ENCODE data around the gene SH2D6.
A peak's percentile ranks its signal among the peaks of the same experiment; 100 is the strongest.
"Not testable (repeated sequence)": the region's sequence is repeated elsewhere in the genome, so short reads cannot be mapped to it uniquely, and the experiment has no call there.

SH2D6 gene

DNA sequence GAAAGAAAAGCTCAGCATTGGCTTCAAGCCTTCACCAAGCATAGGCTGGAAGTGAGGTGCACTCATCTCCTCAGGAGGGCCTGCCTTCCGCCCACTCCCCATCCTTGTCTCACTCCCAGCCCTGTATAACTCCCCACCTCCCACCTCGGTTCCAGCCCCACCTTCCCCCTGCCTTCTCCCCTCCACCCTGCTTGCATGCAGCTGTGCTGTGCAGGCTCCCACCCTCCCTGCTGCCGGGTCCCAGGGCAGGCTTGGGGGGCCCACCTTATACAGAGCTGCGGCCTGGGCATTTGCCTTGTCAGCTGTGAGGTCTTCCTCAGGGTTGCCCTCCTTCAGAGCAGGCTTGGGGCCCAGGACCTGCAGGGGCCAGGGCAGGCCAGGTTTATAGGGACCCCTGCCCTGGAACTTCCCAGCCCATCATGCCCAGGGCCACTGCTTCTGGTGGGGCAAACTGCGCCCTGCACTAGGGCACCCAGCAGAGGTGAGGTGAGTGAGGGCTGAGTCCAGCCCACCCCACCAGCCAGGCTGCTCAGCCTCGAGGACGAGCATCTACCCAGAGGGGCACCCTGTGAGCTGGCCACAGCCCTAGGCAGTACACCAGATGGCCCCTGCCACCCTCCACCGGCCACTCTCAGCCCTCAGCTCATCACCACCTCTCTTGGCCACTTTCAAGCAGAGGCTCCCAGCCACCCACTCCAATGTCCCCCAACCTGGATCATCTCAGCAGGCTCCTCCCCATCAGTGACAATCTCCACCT is 19.9 kb upstream of the SH2D6 start:
- DNase-seq (ENCODE audit: low read depth): no peak

DNA sequence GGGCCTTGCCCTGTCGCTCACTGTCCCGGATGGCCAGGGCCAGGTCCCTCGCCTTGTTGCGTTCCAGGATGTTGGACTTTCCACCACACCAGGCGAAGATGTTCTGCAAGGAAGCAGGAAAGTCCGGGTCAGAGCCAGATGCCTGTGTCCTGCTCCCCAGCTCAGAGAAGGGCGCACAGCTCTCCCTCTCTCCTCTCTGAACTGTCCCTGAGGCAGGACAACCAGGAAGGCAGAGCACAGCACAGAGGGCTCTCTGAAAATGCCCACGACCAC is 19.4 kb upstream of the SH2D6 start:
- DNase-seq (ENCODE audit: low read depth): no peak

DNA sequence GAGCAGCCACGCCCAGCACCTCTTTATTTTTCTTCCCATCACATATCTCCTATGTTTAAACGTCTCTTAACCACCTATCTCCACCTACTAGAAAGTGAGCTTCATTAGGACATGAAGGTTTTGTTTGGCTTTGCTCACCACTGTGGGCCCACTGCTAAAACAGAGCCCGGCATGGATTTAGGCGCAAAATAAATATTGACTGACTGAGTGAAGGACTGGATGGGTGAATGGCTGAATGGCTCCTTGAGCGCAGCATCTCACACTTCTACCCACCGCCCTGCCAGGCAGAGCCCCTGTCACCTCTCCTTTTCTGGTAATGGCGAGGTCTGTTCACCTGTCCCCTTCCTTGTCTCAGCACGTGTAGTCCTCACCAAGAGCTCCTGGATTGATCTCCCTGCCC is 18.5 kb upstream of the SH2D6 start:
- no peak for DNase-seq (ENCODE audit: low read depth)

- DNase-seq (ENCODE audit: low read depth): no peak
These were observed 17.7 kb upstream of the SH2D6 start for GRCh38 chr2:85400541-85401463.

DNA sequence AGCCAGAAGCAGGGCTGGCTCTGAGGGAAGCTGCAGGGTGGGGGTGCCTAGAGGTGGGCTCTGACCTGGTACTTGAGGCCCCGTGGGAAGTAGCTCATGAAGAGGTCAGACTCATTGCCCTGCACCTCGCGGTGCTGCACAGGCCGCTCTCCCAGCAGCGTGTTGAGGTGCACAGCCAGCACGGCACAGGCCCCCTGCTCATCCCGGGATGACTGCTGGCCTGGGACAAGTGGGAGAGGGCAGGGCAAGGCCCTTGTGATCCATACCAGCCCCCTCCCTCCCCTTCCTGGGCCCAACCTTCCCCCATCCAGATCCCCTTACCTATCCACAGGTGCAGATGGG is 17.1 kb upstream of the SH2D6 start:
- no peak for DNase-seq (ENCODE audit: low read depth)

- DNase-seq (ENCODE audit: low read depth): no peak
These were observed 16.7 kb upstream of the SH2D6 start for GRCh38 chr2:85401844-85402243.

DNA sequence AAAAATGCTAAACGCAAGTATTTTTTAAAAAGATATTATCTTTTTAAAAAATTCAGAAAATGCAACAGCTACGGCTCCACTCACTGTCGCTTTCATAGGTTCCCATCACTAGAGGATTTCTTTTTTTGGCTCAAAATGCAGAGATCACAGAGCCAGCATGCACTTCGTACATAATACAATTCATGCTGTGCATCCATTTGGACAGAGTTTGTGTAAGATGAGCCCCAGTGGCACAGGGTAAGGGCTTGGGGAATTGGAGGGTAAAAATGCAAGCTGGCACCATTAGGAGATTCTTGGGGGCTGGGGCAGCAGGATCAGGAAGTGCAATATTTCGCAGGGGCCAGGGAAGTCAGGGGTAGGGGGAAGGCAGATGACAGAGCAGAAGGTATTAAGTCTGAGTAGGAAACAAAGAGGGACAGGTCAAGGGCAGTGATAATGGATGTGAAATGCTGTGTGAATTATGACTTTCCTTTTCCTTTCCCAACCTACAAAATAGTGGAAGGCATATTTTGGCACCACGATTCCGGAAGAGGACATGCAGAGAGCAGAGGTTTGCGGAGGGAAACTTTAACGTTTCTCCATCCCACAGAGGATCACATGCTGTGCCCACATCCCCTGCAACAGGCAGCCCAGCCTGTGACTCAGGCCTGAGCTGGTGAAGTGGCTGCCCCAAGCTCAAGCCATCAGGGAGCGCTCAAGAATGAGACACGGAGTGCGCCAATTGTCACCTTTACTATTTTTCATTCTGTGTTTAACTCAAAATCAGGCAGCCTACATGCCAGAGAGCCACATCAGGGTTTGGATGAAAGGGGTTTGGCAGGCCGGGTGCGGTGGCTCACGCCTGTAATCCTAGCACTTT is 13.1 kb upstream of the SH2D6 start:
- peak; percentile 25 for DNase-seq (ENCODE audit: low read depth)

- DNase-seq (ENCODE audit: low read depth): no peak
These were observed 8.5 kb upstream of the SH2D6 start, which contains the start of gene CAPG for GRCh38 chr2:85409845-85410583. Gene CAPG (minus strand): TSS chr2:85410366. CDS start chr2:85402145, 8,221 bp downstream.

GRCh38 chr2:85410584-85411404 is 7.7 kb upstream of the SH2D6 start:
- DNase-seq (ENCODE audit: low read depth): no peak

DNA sequence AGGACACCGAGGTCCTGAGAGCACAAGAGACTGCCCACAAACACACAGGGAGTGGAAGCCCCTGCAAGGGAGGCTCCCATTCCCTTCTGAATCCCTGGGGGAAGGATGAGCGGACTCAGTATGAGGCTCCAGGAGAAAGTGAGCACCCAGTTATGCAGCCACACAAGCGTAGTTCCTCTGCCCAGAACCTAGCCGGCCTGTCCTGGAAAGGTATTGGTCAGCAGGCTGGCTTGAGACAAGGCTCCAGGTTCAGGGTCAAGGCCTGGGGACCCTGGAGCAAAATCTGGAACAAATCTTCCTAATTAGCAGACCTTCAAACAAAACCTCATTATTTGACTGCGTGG is 7.1 kb upstream of the SH2D6 start:
- no peak for DNase-seq (ENCODE audit: low read depth)

- DNase-seq (ENCODE audit: low read depth): peak; percentile 30
These were observed 4.7 kb upstream of the SH2D6 start for GRCh38 chr2:85413592-85414420.

- not testable (repeated sequence) for DNase-seq (ENCODE audit: low read depth)
These were observed 4.1 kb upstream of the SH2D6 start for GRCh38 chr2:85414421-85414759.

DNA sequence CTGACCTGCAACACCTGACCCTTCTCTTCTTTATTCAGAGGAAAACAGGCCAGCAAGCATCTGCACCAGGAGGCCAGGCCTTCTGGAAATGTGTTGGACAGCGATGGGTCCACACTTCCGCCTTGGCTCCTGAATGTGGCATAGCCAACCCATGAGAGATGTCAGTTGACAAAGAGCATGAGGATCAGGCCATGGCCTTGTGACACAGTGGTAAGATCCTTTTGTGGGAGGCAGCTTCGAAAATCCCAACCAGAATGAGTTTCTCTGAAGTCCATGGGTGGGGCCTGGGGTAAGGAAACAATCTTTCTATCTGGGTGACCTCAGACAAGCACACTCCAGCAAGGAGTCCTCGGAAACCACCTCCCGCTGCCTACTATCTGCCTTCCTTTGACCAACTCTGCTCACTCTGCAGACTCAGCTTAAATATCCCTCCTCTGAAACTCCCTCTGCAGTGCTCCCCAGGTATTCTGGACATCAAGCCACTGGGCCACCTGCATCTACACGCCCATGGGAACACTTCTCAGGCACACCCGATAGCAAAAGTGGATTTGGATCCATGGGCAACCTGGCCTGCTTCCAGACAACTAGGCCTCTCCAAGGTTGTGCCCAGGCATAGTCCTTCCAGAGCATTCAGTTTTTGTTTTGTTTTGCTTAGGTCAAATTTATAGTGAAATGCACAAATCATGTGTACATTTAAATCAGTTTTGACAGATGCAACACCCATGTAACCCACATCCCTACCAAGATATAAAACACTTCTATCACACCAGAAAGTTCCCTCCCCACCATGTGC is 3.6 kb upstream of the SH2D6 start:
- DNase-seq (ENCODE audit: low read depth): no peak

DNA sequence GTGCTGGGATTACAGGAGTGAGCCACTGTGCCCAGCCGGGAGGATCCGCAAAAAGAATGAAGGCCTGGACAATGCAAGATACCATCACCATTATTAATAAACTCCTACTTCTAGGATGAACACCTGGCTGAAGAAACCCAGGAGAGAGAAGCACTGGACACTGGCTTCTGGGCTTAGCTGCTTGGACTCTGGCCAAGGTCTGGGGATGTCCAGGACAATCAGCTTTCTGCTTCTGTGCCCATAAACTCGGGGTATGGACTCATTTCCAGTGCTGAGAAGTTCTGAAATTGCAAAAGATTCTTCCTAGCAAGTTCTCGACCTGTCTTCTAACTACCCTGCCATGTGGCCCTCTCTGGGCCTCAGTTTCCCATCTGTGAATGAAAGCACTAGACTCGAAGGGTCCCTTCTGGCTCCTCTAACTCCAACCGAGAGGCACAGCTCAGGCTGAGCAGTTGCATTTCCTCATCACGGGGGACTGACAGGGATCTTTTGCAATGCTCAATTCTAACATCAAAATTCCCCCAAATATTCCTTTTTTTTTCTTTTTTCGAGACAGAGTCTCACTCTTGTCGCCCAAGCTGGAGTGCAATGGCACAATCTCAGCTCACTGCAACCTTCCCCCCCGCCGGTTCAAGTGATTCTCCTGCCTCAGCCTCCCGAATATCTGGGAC is 2.4 kb upstream of the SH2D6 start:
- no peak for DNase-seq (ENCODE audit: low read depth)

DNA sequence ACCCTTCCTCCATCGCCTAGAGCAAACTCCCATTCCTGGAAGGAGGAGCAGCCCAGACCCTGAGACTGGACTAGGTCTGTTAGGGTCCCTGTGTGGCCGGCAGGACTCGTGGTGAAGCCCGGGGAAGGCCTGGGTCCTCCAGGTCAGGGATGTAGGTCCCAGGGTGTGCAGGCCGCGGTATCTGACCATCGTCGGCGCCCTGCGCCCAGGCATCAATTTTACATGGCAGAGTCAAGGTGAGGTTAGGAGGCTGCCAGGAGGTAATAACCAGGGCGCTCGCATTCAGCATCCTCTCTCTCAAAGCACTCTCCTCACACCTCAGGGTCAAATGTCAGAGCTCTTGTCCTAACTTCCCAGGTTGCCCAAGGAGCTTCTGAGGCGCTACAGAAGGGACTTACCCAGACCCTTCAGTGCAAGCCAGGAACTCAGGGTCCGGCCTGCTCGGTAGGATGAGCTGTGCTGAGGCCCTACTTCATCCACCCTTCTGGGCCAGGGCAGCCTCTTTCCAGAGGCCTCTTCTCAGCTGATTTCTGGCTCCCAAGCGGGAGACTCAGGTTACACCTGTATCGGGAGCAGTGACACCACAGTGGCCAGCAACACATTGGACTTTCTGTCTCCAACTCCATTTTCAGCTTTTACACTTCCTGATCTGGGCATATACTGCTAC is 628 bp downstream of the SH2D6 start:
- DNase-seq (ENCODE audit: low read depth): no peak

DNA sequence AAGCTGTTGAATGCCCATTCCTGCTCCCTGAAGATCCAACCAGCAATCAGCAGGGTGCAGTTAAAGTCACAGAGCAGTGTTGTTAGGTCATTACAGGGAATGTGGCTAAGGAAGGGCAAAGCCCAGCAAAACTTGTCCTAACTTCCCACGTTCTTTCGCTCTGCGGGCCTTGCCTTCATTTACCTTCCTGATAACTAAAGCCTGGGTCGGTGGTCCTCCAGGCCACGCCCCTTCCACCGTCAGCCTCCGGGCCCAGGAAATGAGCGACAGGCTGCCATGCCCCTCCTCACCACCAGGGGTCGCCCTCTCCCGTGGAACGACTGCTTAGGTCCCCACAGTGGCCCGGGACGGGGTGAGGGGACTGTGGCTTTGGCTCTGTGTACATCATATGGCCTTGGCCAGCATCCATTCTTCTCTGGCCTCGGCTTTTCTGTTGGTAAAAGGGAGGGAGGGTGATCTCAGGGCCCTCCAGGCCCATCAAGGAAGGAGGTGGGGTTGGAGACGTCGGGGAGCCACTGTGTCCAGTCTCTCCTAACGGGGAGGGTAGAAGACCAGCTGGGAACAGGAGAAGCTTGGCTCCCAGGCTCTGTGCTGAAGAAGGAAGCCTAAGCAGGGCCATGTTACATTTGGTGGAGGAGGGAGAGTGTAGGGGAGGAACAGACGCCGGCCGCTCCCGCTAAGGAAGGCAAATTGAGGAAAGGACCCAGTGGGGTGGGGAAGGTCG is 2.2 kb downstream of the SH2D6 start:
- peak; percentile 94 for DNase-seq (ENCODE audit: low read depth)

DNA sequence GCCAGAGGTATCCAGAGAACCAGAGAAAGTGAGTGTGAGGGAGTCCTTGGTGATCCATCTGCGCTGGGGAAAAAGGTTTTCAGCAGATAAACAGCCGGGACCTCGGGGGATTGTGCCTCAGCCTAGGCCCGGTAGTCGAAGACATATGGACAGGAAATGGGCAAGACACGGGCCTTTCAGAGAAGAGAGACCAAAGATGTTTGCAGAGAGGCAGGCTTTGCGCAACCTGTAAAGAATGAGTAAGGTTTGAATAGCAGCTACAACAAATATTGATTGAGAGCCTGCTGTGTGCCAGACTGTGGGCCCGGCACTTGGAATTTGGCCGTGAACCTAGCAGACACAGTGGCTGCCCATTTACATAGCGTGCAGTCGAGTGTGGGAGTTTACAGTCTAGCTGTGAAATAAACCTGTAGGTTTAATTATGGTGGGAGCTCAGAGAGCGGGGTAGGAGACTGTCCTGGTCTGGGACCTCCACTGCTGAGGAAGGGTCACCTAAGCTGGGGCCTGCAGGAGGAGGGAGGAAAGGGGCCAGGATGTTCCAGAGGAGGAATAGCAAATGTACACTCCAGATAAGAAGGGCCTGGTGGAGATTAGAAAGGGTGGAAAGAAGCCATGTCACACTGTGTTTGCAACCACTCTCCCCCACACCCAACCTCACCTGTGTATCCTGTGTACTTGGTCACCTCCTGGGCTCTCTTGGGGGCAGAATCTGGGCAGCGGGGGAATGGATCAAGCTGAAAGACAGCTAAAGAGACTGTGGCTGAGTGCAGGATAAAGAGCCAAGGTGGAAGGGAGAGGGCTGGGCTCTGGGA is 3.0 kb downstream of the SH2D6 start:
- no peak for DNase-seq (ENCODE audit: low read depth)
